SK-N-SH (cell line): ENCODE measurements around the gene MAK. TPM values are rescaled to one million over a fixed set of nuclear protein-coding genes. Genes with fewer than 3 reads are reported as not detected.

Experiments used
- CHD2 ChIP-seq: fragments of 150-350 bp; IDR thresholded peaks from 2 replicates; pipeline ENCODE4 v1.6.1; 2018; ENCODE audit warnings: low read length; ENCODE audit not compliant: partially characterized antibody
- EP300 ChIP-seq, 2 experiments: IDR thresholded peaks; 2 replicates each; pipeline versions ENCODE4 v1.4.0 to v1.6.1; 2012; ENCODE audit warnings: borderline replicate concordance in 1 of 2, low read depth in 1 of 2, low read length in 1 of 2
- EZH2phosphoT487 ChIP-seq: fragments of 200-600 bp; sonication (generic); IDR thresholded peaks from 2 replicates; pipeline ENCODE4 v1.6.1; 2017; ENCODE audit warnings: low read depth, mixed run types, mild to moderate bottlenecking, antibody characterized with exemption, moderate library complexity, borderline replicate concordance
- FOSL2 ChIP-seq: IDR thresholded peaks from 2 replicates; pipeline ENCODE4 v1.4.0; 2012; ENCODE audit warnings: low read depth, mild to moderate bottlenecking, moderate library complexity, borderline replicate concordance
- FOXJ3 ChIP-seq: sonication (generic); formaldehyde crosslinking; IDR thresholded peaks from 2 replicates; pipeline ENCODE4 v1.5.1; 2020; ENCODE audit warnings: mild to moderate bottlenecking, missing genetic modification reagents
- FOXM1 ChIP-seq: IDR thresholded peaks from 2 replicates; pipeline ENCODE4 v1.4.0; 2012; ENCODE audit warnings: low read depth, mild to moderate bottlenecking
- GATA2 ChIP-seq: sonication (generic); formaldehyde crosslinking; IDR thresholded peaks from 2 replicates; pipeline ENCODE4 v1.5.0; 2020; ENCODE audit warnings: mild to moderate bottlenecking, missing genetic modification reagents
- MXI1 ChIP-seq: IDR thresholded peaks from 2 replicates; pipeline ENCODE4 v1.6.1; 2012; ENCODE audit warnings: mild to moderate bottlenecking, low read depth, low read length, improper control_type of control experiment
- NFIC ChIP-seq: IDR thresholded peaks from 2 replicates; pipeline ENCODE4 v1.4.0; 2012; ENCODE audit warnings: borderline replicate concordance
- NRF1 ChIP-seq: IDR thresholded peaks from 2 replicates; pipeline ENCODE4 v1.6.1; 2012; ENCODE audit warnings: low read depth, mild to moderate bottlenecking, low read length
- POLR2AphosphoS5 ChIP-seq: IDR thresholded peaks from 2 replicates; pipeline ENCODE4 v1.6.1; 2012; ENCODE audit warnings: low read depth, low read length
- RAD21 ChIP-seq: IDR thresholded peaks from 2 replicates; pipeline ENCODE4 v1.6.1; 2012; ENCODE audit warnings: mild to moderate bottlenecking, low read length
- RCOR1 ChIP-seq: fragments of 150-350 bp; IDR thresholded peaks from 2 replicates; pipeline ENCODE4 v1.6.1; 2017; ENCODE audit warnings: antibody characterized with exemption, low read length
- RFX5 ChIP-seq: IDR thresholded peaks from 2 replicates; pipeline ENCODE4 v1.6.1; 2012; ENCODE audit warnings: mild to moderate bottlenecking, improper control_type of control experiment, low read length
- RXRA ChIP-seq: IDR thresholded peaks from 2 replicates; pipeline ENCODE4 v1.4.0; 2012; ENCODE audit warnings: low read depth, mild to moderate bottlenecking, borderline replicate concordance
- SMC3 ChIP-seq: IDR thresholded peaks from 2 replicates; pipeline ENCODE4 v1.6.1; 2012; ENCODE audit warnings: low read depth, low read length, improper control_type of control experiment
- TAF1 ChIP-seq: IDR thresholded peaks from 2 replicates; pipeline ENCODE4 v1.6.1; 2012; ENCODE audit warnings: low read depth, mild to moderate bottlenecking, low read length, moderate library complexity, borderline replicate concordance
- TEAD4 ChIP-seq: IDR thresholded peaks from 2 replicates; pipeline ENCODE4 v1.4.0; 2012; ENCODE audit warnings: mild to moderate bottlenecking, borderline replicate concordance; ENCODE audit not compliant: insufficient read depth
- YY1 ChIP-seq: IDR thresholded peaks from 2 replicates; pipeline ENCODE4 v1.4.0; 2012; ENCODE audit warnings: low read depth, mild to moderate bottlenecking
- polyA plus RNA-seq, 3 experiments: library from polyadenylated mRNA; depleted of rRNA; stranded (reverse); fragments of >200 nt; gene quantifications; 2 replicates each; pipeline ENCODE4 v1.2.3, GENCODE V29; 2012
- TF ChIP-seq, protein P1 (sequence below): IDR thresholded peaks from 2 replicates; pipeline ENCODE4; 2012
- TF ChIP-seq, protein P2 (sequence below): fragments of 200-600 bp; sonication (generic); IDR thresholded peaks from 2 replicates; pipeline ENCODE4 v1.6.1; 2017; ENCODE audit warnings: antibody characterized with exemption, mild to moderate bottlenecking, moderate library complexity
- TF ChIP-seq, protein P3 (sequence below): IDR thresholded peaks from 2 replicates; pipeline ENCODE4 v1.6.1; 2012; ENCODE audit warnings: mild to moderate bottlenecking, low read depth, low read length, moderate library complexity
- TF ChIP-seq, protein P4 (sequence below): IDR thresholded peaks from 2 replicates; pipeline ENCODE4 v1.4.0; 2012; ENCODE audit warnings: low read depth
- TF ChIP-seq, protein P5 (sequence below): IDR thresholded peaks from 2 replicates; pipeline ENCODE4 v1.4.0; 2012; ENCODE audit warnings: low read depth, borderline replicate concordance

MAK gene
- polyA plus RNA-seq, 1 of the 3 experiments (the other 2 are of a cell fraction) = 0.02 TPM

DNA sequence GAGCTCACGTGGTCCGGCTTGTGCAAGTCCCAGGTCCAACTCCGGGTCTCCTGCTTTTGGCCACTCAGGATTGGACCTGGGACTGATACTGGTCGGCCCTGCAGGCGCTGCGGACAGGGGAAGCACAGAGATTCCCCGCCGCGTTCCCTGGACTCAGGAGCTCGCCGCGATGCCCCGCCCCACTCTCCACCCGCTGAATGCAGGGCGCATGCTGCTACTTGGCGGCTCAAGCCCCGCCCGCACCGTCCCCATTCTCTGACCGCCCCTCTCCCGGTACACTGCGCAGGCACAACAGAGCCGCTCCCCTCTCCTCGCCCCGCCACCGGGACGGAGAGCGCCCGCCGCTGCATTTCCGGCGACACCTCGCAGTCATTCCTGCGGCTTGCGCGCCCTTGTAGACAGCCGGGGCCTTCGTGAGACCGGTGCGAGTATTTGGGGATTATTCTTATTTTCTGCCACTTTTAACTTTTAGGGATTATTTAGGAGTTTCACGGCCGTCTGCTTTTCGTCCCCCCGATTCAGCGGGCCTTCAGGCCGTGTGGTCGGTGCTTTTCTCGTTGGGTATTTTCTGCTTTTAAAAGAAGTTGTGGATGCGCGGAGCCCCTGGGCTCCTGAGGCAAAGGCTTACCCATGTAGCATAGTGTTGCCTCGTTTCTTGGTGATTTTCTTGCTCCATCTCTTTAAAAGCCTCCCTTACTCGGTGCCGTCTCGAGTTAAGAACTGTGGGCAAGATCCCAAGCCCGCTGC, 115.3 kb downstream of the MAK start, which contains the start of gene TMEM14C (continued):
- TF ChIP-seq, protein P1, sequence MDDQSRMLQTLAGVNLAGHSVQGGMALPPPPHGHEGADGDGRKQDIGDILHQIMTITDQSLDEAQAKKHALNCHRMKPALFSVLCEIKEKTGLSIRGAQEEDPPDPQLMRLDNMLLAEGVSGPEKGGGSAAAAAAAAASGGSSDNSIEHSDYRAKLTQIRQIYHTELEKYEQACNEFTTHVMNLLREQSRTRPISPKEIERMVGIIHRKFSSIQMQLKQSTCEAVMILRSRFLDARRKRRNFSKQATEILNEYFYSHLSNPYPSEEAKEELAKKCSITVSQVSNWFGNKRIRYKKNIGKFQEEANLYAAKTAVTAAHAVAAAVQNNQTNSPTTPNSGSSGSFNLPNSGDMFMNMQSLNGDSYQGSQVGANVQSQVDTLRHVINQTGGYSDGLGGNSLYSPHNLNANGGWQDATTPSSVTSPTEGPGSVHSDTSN = peak; percentile 11; the same call in 1 of the 2 replicates
- TF ChIP-seq, protein P2, sequence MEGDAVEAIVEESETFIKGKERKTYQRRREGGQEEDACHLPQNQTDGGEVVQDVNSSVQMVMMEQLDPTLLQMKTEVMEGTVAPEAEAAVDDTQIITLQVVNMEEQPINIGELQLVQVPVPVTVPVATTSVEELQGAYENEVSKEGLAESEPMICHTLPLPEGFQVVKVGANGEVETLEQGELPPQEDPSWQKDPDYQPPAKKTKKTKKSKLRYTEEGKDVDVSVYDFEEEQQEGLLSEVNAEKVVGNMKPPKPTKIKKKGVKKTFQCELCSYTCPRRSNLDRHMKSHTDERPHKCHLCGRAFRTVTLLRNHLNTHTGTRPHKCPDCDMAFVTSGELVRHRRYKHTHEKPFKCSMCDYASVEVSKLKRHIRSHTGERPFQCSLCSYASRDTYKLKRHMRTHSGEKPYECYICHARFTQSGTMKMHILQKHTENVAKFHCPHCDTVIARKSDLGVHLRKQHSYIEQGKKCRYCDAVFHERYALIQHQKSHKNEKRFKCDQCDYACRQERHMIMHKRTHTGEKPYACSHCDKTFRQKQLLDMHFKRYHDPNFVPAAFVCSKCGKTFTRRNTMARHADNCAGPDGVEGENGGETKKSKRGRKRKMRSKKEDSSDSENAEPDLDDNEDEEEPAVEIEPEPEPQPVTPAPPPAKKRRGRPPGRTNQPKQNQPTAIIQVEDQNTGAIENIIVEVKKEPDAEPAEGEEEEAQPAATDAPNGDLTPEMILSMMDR = no peak
- peak; percentile 10 for TF ChIP-seq CHD2
- no peak for TF ChIP-seq TEAD4
- peak; percentile 73; the same call in 1 of the 2 replicates for TF ChIP-seq TAF1
- TF ChIP-seq EP300 (IDR thresholded peaks at IDR 0.05; ENCODE audit: borderline replicate concordance in 1 of 2, low read depth in 1 of 2, low read length in 1 of 2) = 0 out of 4 replicates have a peak, but pooled peaks of 1 of the 2 experiments have one; percentile 5
- no peak for TF ChIP-seq GATA2
- TF ChIP-seq YY1 = no peak
- peak; percentile 75 for TF ChIP-seq NRF1
- TF ChIP-seq MXI1 = peak; percentile 96
- TF ChIP-seq, protein P3, sequence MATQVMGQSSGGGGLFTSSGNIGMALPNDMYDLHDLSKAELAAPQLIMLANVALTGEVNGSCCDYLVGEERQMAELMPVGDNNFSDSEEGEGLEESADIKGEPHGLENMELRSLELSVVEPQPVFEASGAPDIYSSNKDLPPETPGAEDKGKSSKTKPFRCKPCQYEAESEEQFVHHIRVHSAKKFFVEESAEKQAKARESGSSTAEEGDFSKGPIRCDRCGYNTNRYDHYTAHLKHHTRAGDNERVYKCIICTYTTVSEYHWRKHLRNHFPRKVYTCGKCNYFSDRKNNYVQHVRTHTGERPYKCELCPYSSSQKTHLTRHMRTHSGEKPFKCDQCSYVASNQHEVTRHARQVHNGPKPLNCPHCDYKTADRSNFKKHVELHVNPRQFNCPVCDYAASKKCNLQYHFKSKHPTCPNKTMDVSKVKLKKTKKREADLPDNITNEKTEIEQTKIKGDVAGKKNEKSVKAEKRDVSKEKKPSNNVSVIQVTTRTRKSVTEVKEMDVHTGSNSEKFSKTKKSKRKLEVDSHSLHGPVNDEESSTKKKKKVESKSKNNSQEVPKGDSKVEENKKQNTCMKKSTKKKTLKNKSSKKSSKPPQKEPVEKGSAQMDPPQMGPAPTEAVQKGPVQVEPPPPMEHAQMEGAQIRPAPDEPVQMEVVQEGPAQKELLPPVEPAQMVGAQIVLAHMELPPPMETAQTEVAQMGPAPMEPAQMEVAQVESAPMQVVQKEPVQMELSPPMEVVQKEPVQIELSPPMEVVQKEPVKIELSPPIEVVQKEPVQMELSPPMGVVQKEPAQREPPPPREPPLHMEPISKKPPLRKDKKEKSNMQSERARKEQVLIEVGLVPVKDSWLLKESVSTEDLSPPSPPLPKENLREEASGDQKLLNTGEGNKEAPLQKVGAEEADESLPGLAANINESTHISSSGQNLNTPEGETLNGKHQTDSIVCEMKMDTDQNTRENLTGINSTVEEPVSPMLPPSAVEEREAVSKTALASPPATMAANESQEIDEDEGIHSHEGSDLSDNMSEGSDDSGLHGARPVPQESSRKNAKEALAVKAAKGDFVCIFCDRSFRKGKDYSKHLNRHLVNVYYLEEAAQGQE = 0 out of 2 replicates have a peak, but pooled peaks have one; percentile 5
- TF ChIP-seq POLR2AphosphoS5 = peak; percentile 58; the same call in 1 of the 2 replicates
- no peak for TF ChIP-seq EZH2phosphoT487
- TF ChIP-seq, protein P4, sequence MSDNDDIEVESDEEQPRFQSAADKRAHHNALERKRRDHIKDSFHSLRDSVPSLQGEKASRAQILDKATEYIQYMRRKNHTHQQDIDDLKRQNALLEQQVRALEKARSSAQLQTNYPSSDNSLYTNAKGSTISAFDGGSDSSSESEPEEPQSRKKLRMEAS = peak; percentile 70
- peak; percentile 8; the same call in 1 of the 2 replicates for TF ChIP-seq SMC3
- no peak for TF ChIP-seq RXRA
- no peak for TF ChIP-seq RAD21
- no peak for TF ChIP-seq FOXJ3 (CRISPR knock-in tag)
- no peak for TF ChIP-seq FOXM1
- TF ChIP-seq NFIC = no peak
- TF ChIP-seq, protein P5, sequence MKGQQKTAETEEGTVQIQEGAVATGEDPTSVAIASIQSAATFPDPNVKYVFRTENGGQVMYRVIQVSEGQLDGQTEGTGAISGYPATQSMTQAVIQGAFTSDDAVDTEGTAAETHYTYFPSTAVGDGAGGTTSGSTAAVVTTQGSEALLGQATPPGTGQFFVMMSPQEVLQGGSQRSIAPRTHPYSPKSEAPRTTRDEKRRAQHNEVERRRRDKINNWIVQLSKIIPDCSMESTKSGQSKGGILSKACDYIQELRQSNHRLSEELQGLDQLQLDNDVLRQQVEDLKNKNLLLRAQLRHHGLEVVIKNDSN = peak; percentile 84
- TF ChIP-seq RFX5 = no peak
- 0 out of 2 replicates have a peak, but pooled peaks have one; percentile 13 for TF ChIP-seq RCOR1
- TF ChIP-seq FOSL2 = no peak
